PFSK-1 (cell line): ENCODE data around the gene CST6. TPM values are rescaled to one million over a fixed set of nuclear protein-coding genes. Genes with fewer than 3 reads are reported as not detected.

Experiments
- FOXP2 ChIP-seq: optimal IDR thresholded peaks from 2 replicates; pipeline ENCODE3; 2011; ENCODE audit warnings: borderline replicate concordance, control low read depth, inconsistent platforms; ENCODE audit not compliant: insufficient read depth; ENCODE audit errors: extremely low read length, extremely low read depth
- POLR2AphosphoS5 ChIP-seq: IDR thresholded peaks from 2 replicates; pipeline ENCODE4 v1.6.1; 2012; ENCODE audit warnings: low read depth, mild to moderate bottlenecking, control low read depth, low read length, moderate library complexity
- SIN3A ChIP-seq: IDR thresholded peaks from 2 replicates; pipeline ENCODE4 v1.6.1; 2012; ENCODE audit warnings: mild to moderate bottlenecking, low read length, moderate library complexity, borderline replicate concordance; ENCODE audit not compliant: insufficient read depth
- TAF1 ChIP-seq: IDR thresholded peaks from 2 replicates; pipeline ENCODE4 v1.6.1; 2012; ENCODE audit warnings: low read length, control low read depth, borderline replicate concordance; ENCODE audit not compliant: insufficient read depth
- polyA plus RNA-seq: library from polyadenylated mRNA; unstranded; fragments of >200 nt; gene quantifications from one replicate; pipeline ENCODE4 v1.2.1, GENCODE V29; 2012; ENCODE audit warnings: low read depth, missing spikeins; ENCODE audit not compliant: insufficient read length
- TF ChIP-seq, protein P1 (sequence below), 2 experiments: IDR thresholded peaks; 2 replicates each; pipeline versions ENCODE4 v1.6.1 to v1.8.0; 2011 to 2012; ENCODE audit warnings: low read depth in 2 of 2, low read length in 2 of 2, control low read depth in 1 of 2, inconsistent platforms in 1 of 2, mild to moderate bottlenecking in 1 of 2, moderate library complexity in 1 of 2; ENCODE audit not compliant: insufficient read depth in 1 of 2

The CST6 gene, protein sequence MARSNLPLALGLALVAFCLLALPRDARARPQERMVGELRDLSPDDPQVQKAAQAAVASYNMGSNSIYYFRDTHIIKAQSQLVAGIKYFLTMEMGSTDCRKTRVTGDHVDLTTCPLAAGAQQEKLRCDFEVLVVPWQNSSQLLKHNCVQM
- polyA plus RNA-seq, result not detected

DNA sequence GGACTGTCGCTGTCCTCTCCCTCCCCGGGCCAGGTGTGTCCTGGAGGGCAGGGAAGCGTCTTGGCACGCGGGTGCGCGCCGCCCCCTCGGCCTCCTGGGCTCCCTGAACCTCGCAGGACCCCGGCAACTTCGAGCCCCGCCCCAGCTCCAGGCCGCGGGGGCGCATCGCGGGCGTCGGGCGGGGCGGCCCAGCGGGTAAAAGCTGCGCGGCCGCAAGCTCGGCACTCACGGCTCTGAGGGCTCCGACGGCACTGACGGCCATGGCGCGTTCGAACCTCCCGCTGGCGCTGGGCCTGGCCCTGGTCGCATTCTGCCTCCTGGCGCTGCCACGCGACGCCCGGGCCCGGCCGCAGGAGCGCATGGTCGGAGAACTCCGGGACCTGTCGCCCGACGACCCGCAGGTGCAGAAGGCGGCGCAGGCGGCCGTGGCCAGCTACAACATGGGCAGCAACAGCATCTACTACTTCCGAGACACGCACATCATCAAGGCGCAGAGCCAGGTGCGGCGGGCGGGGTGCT, at the start of gene CST6:
TSS of gene CST6 (plus strand) at position 224 of the 519 bp plus-strand sequence. CDS start at position 261, 37 bp downstream.
- TF ChIP-seq FOXP2, result no peak
- TF ChIP-seq, protein P1, sequence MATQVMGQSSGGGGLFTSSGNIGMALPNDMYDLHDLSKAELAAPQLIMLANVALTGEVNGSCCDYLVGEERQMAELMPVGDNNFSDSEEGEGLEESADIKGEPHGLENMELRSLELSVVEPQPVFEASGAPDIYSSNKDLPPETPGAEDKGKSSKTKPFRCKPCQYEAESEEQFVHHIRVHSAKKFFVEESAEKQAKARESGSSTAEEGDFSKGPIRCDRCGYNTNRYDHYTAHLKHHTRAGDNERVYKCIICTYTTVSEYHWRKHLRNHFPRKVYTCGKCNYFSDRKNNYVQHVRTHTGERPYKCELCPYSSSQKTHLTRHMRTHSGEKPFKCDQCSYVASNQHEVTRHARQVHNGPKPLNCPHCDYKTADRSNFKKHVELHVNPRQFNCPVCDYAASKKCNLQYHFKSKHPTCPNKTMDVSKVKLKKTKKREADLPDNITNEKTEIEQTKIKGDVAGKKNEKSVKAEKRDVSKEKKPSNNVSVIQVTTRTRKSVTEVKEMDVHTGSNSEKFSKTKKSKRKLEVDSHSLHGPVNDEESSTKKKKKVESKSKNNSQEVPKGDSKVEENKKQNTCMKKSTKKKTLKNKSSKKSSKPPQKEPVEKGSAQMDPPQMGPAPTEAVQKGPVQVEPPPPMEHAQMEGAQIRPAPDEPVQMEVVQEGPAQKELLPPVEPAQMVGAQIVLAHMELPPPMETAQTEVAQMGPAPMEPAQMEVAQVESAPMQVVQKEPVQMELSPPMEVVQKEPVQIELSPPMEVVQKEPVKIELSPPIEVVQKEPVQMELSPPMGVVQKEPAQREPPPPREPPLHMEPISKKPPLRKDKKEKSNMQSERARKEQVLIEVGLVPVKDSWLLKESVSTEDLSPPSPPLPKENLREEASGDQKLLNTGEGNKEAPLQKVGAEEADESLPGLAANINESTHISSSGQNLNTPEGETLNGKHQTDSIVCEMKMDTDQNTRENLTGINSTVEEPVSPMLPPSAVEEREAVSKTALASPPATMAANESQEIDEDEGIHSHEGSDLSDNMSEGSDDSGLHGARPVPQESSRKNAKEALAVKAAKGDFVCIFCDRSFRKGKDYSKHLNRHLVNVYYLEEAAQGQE (IDR thresholded peaks at IDR 0.05; ENCODE audit: insufficient read depth in 1 of 2, low read depth in 2 of 2, low read length in 2 of 2), result no peak
- no peak for TF ChIP-seq TAF1
- no peak for TF ChIP-seq SIN3A

DNA sequence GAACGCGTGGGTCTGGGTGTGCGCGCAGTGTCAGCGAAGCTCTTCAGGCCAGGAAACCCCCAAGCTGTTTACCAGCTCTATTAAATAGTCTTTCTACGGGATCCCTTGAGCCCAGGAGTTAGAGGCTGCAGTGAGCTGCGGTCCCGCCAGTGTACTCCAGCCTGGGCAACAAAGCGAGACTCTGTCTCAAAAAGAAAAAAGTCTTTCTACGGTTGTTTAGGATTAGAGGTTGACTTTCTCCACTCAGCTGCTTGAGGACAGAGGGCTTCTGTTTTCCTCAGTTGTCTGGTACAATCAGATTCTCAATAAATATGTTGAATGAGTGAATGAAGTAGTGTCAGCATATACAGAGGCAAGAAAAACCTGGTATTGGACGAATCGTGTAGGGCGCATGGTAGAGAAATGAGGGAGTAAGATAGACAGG, 49.7 kb upstream of the CST6 start:
- TF ChIP-seq POLR2AphosphoS5 (no peak), FOXP2 (no peak), TAF1 (no peak), SIN3A (no peak)
- TF ChIP-seq, protein P1 (IDR thresholded peaks at IDR 0.05; ENCODE audit: insufficient read depth in 1 of 2, low read depth in 2 of 2, low read length in 2 of 2), result no peak

DNA sequence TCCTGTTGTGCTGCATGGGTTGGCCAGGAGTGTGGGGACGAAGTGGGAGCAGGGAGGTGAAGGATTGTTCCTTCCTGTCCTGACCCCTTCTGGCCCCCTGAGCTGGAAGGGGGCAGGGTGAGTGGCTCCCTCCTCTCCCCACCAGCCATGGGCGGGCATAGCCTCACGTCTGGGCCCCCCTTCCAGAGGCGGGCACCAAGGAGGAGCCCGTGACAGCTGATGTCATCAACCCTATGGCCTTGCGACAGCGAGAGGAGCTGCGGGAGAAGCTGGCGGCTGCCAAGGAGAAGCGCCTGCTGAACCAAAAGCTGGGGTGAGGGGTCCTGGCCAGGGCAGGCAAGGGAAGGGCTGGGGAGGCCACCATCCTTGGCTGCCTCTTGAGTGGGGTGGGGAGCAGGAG, 46.9 kb upstream of the CST6 start:
- no peak for TF ChIP-seq FOXP2
- TF ChIP-seq, protein P1 (IDR thresholded peaks at IDR 0.05; ENCODE audit: insufficient read depth in 1 of 2, low read depth in 2 of 2, low read length in 2 of 2), result no peak
- TF ChIP-seq POLR2AphosphoS5, result no peak
- TF ChIP-seq TAF1, result no peak
- no peak for TF ChIP-seq SIN3A

DNA sequence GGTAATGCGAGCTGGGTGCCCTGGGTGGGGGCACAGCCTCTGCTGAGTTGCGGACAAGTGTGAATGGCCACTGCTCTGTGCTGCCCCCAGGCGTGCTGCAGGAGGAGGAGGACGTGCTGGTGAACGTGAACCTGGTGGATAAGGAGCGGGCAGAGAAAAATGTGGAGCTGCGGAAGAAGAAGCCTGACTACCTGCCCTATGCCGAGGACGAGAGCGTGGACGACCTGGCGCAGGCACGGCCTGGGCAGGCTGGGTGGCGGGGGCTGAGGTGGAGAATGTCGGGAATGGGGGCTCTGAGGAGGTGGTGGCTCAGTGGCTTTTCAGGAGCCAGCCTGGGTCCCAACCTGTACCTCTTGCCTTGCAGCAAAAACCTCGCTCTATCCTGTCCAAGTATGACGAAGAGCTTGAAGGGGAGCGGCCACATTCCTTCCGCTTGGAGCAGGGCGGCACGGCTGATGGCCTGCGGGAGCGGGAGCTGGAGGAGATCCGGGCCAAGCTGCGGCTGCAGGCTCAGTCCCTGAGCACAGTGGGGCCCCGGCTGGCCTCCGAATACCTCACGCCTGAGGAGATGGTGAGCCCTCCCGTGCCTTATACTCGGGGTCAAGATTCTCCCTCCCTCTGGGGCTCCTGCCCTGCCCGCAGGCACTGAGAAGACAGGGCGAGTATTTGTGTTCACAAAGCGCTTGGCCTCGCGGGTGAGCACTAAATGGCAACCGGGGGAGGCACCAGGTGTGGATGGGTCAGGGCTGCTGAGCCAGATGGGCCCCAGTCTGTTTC, 45.6 kb upstream of the CST6 start:
- TF ChIP-seq SIN3A (no peak), FOXP2 (no peak), POLR2AphosphoS5 (no peak), TAF1 (no peak)
- TF ChIP-seq, protein P1 (IDR thresholded peaks at IDR 0.05; ENCODE audit: insufficient read depth in 1 of 2, low read depth in 2 of 2, low read length in 2 of 2), result no peak
